Renal pelvis (tissue), 12 donors: ENCODE measurements around the gene CYP2E1. TPM values are rescaled to one million over a fixed set of nuclear protein-coding genes. Genes with fewer than 3 reads are reported as not detected.
"Not testable (repeated sequence)": the region's sequence is repeated elsewhere in the genome, so short reads cannot be mapped to it uniquely, and the experiment has no call there.

Experiments used
- DNase-seq: peaks from one replicate; pipeline ENCODE4 v3.0.0-alpha.2; 2013
- long read RNA-seq, 16 experiments: transcript quantifications; one replicate each; lab custom pipeline, GENCODE V29; 2026
- polyA plus RNA-seq, 3 donors: library from polyadenylated mRNA; unstranded; fragments of 120-200 nt; gene quantifications; one replicate each; pipeline ENCODE4 v1.2.1, GENCODE V29; 2013; ENCODE audit not compliant: insufficient read length in 3 of 3

CYP2E1 gene
- polyA plus RNA-seq: 1 to 10 TPM; 1.3 to 2.4 (median 2.4) TPM
- long read RNA-seq, donor 1: 0 reads
- long read RNA-seq, donor 2: 0 reads
- long read RNA-seq, donor 3: 0 reads
- long read RNA-seq, donor 4: 0 reads
- long read RNA-seq, donor 5: 0 reads
- long read RNA-seq, donor 6: 0 reads
- long read RNA-seq, donor 7: 0 reads
- long read RNA-seq, donor 8: 0 reads
- long read RNA-seq, donor 9: 0 reads
- long read RNA-seq, donor 10: 0 reads
- long read RNA-seq, donor 11: 0 reads
- long read RNA-seq, donor 12: 0 reads
- long read RNA-seq, donor 13: 0 reads
- long read RNA-seq, donor 14: 0 reads
- long read RNA-seq, donor 15: 0 reads
- long read RNA-seq, donor 16: 0 reads

DNA sequence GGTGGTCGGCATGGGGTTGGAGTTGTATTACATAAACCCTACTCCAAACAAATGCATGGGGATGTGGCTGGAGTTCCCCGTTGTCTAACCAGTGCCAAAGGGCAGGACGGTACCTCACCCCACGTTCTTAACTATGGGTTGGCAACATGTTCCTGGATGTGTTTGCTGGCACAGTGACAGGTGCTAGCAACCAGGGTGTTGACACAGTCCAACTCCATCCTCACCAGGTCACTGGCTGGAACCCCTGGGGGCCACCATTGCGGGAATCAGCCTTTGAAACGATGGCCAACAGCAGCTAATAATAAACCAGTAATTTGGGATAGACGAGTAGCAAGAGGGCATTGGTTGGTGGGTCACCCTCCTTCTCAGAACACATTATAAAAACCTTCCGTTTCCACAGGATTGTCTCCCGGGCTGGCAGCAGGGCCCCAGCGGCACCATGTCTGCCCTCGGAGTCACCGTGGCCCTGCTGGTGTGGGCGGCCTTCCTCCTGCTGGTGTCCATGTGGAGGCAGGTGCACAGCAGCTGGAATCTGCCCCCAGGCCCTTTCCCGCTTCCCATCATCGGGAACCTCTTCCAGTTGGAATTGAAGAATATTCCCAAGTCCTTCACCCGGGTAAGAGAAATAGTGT, at the start of gene CYP2E1:
TSS of gene CYP2E1 (plus strand) at position 407 of the 632 bp plus-strand sequence. CDS start at position 440, 33 bp downstream.
- DNase-seq: no peak

DNA sequence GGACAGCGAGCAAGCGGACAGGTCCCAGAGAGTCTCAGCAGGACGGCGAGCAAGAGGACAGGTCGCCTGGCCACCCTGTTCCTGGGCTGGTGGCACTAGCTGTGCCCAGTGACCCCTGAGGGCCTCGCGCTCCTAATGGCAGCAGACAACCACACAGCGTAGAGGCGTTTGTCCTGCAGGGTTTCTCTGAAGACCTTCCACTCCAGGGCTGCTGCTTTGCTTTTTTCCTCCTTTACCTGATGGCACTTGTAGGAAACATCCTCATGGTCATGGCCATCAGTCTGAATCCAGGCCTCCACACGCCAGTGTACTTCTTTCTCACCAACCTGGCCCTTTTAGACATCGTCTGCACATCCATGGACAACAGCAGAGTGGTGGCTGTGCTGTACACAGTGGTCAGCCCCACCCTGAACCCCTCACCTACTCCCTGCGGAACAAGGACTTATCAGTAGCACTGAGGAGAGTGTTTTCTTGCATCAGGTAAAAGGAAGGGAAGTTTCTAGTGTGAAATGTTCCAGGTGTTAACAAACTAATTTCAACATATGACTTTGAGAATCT, 46.0 kb upstream of the CYP2E1 start:
- no peak for DNase-seq

DNA sequence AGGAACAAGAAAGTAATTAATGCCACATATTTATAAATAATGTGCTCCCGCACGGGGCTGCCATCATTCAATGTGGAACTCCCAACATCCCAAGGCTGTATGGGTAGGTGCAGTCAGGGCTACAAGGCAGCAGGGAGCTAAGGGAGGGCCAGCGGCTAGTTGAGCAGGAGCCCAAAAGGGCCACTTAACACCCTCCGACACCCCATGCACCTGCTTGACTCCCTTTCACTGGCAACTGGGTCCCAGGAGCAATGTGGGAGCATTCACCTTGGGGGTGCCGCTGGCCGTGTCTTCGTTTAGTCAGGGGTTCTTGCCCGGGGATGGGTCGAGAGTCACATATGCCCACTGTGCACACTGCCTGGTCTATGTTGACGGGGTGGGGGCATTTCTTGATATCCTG, 45.5 kb upstream of the CYP2E1 start:
- no peak for DNase-seq

DNA sequence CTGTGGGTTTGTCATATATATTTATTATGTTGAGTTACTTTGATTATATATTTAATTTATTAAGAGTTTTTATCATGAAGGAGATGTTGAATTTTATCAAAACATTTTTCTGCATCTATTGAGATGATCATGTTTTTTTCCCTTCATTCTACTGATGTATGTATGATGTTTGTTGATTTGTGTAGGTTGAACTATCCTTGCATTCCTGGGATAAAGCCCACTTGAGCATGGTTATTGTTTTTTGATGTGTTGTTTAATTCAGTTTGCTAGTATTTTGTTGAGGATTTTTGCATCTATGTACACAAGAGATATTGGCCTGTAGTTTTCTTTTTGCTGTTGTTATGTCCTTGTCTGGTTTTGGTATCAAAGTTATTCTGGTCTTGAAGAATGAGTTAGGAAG, 42.3 kb upstream of the CYP2E1 start:
- no peak for DNase-seq

GRCh38 chr10:133487085-133487484, 40.1 kb upstream of the CYP2E1 start:
- DNase-seq: no peak

GRCh38 chr10:133488354-133488753, 38.8 kb upstream of the CYP2E1 start:
- DNase-seq: no peak

DNA sequence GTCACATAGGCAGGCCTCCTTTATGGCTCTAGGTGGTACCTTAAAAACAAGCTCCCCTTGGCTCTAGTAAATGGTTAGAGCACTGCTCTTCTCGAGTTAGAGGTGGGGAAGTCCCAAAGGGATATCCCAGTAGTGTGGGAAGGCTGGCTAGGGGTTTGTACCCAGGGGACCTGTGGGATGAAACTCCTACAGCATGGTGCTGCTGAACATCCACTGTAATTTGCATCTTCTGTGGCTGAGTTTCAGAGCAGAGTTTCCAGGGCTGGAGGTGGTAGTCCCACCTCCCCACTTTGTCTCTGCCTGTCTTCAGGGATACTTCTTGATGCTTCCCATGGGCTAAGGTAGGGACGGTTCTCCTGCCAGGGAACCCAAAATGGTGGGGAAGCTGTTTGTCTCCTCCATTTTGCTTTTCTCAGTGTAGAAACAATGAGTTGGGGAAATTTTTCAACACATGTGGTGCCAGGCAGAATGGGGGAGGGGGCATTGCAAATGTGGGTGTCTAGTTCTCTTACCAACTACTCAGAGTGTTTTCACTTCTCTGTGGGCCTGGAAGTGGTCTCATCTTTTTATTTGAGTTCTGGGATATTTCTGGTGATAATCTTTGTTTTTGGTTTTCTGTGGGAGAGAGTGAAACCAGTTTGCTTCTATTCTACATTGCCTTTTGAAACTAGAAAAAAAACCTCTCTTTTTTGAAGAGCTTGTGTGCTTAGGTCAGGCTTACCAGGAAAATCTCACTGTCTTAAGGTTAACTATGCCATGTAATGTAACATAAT, 37.2 kb upstream of the CYP2E1 start:
- DNase-seq: no peak

GRCh38 chr10:133493562-133493961, 33.6 kb upstream of the CYP2E1 start:
- DNase-seq: not testable (repeated sequence)

- DNase-seq: not testable (repeated sequence)
Measured at GRCh38 chr10:133497363-133497762, 29.8 kb upstream of the CYP2E1 start.

GRCh38 chr10:133499176-133499575, 28.0 kb upstream of the CYP2E1 start:
- DNase-seq: not testable (repeated sequence)

- DNase-seq: not testable (repeated sequence)
Measured at GRCh38 chr10:133500897-133501296, 26.3 kb upstream of the CYP2E1 start.

- DNase-seq: no peak
Measured at GRCh38 chr10:133509700-133510099, 17.5 kb upstream of the CYP2E1 start.

GRCh38 chr10:133511408-133511807, 15.8 kb upstream of the CYP2E1 start:
- no peak for DNase-seq

DNA sequence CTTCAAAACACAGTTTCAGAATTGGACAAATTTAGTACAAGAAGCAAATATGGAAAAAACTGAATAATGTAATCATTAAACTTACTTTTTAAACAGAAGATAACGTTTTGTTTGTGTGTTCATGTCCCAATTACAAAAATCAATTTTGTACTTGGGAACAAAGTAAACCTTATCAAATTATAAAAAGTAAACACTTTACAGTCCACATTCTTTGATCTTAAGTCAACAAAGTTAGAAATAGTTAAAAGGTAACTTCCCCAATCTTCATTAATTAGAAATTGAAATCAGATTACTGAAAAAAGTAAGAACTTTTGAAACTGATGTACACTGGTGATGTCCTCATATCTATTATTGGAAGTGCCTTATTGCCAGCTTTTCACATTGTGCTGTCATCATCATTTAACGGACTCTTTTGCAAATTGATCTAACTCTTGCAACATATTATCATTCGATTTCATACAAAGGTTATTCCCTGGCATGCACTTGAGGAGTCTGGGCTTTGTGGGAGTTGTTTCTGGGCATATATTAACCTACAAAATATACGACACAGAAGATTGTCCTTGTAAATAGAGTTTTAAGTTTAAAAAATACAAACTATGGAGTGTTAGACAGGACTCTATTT, 15.1 kb upstream of the CYP2E1 start:
- DNase-seq: no peak

DNA sequence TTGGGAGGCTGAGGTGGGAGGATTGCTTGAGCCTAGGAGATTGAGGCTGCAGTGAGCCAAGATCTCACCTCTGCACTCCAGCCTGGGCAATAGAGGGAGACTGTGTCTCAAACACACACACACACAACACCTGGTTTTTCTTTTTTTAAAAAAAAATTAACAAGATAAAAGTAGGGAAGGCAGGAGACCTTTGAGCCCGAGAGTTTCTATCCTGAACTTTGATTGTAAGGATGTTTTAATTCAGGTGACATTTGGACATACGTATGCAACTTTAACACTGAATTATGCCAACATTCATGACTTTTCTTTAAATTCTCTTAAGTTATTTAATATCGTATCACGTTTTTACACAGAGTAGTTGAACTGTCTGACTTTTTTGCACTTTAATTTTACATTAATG, 11.7 kb upstream of the CYP2E1 start:
- no peak for DNase-seq

DNA sequence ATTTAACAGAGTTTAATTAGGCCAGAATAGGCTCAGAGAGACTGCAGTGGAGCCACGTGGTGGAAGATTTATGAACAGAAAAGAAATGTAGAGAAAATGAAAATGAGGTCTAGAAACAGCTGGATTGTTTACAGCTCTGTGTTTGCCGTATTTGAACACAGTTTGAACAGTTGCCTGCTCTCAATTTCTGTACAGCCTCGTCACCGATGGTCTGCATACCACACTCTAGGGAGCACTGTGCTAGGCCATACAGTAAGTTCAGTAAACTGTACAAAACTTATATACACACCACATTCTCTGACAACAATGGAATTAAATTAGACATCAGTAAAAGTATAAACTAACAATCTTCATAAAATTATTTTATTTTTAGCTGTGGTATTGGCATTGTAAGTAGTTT, 11.1 kb upstream of the CYP2E1 start:
- peak; percentile 45 for DNase-seq

GRCh38 chr10:133518517-133518916, 8.6 kb upstream of the CYP2E1 start:
- not testable (repeated sequence) for DNase-seq

GRCh38 chr10:133520193-133520738, 6.9 kb upstream of the CYP2E1 start:
- DNase-seq: peak; percentile 48

DNA sequence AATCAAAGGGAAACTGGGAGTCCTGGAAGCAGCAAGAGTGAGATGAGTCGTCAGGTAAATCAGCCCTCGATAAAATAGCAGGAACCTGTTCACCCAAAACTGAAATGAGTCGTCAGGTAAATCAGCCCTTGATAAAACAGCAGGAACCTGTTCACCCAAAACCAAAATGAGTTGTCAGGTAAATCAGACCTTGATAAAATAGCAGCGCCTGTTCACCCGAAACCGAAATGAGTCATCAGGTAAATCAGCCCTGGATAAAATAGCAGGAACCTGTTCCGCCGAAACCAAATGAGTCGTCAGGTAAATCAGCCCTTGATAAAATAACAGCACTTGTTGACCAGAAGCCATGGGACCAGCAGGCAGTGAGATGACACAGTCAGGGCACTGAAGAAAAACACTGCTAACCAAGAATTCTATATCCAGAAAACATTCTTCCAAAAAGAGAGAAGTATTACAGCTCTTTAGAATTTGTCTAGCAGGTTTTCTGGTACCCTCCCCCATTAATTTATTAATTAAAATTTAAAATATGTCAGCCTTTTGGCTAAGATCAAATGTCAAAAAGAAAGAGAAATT, 3.4 kb upstream of the CYP2E1 start:
- DNase-seq: no peak

- no peak for DNase-seq
Measured at GRCh38 chr10:133525444-133525843, 1.7 kb upstream of the CYP2E1 start.

- no peak for DNase-seq
Measured at GRCh38 chr10:133527771-133528271, 658 bp downstream of the CYP2E1 start.
